CD14-positive monocyte (primary cell): ENCODE results near the gene CNTNAP2. TPM values are rescaled to one million over a fixed set of nuclear protein-coding genes. Genes with fewer than 3 reads are reported as not detected.

Source experiments
- DNase-seq, 3 donors: peaks; one replicate each; pipeline ENCODE4 v3.0.0-alpha.2; 2011 to 2022
- H2AFZ ChIP-seq: 2 replicates; pipeline ENCODE4 v1.6.0; 2012; ENCODE audit warnings: mild to moderate bottlenecking, low read depth, low read length, inconsistent platforms; ENCODE audit not compliant: insufficient read depth, poor library complexity, severe bottlenecking
- H3K27ac ChIP-seq, 2 donors: 1 replicate in 1 of 2; 2 replicates in 1 of 2; pipeline ENCODE4 v1.5.1; 2012 to 2013; ENCODE audit warnings: low read length in 2 of 2, control low read depth in 1 of 2, inconsistent platforms in 1 of 2, low read depth in 1 of 2, mild to moderate bottlenecking in 1 of 2
- H3K27me3 ChIP-seq, 2 donors: one replicate each; pipeline versions ENCODE4 v1.6.0 to v1.6.1; 2011 to 2013; ENCODE audit warnings: low read length in 2 of 2; ENCODE audit not compliant: control insufficient read depth in 2 of 2, insufficient read depth in 2 of 2
- H3K36me3 ChIP-seq, 2 donors: replicated peaks in 1 of 2; 1 replicate in 1 of 2; 2 replicates in 1 of 2; pipeline versions ENCODE4 v1.5.1 to v1.6.1; 2012 to 2013; ENCODE audit warnings: low read length in 2 of 2, control low read depth in 1 of 2, inconsistent platforms in 1 of 2, mild to moderate bottlenecking in 1 of 2; ENCODE audit not compliant: insufficient read depth in 2 of 2, control insufficient read depth in 1 of 2
- H3K4me1 ChIP-seq, 2 donors: 1 replicate in 1 of 2; 2 replicates in 1 of 2; pipeline versions ENCODE4 v1.5.1 to v1.6.1; 2012 to 2013; ENCODE audit warnings: low read length in 2 of 2, control low read depth in 1 of 2, inconsistent platforms in 1 of 2, mild to moderate bottlenecking in 1 of 2, moderate library complexity in 1 of 2; ENCODE audit not compliant: insufficient read depth in 2 of 2, control insufficient read depth in 1 of 2
- H3K4me2 ChIP-seq: replicated peaks from 2 replicates; pipeline ENCODE3; 2012; ENCODE audit warnings: low read length, moderate library complexity, mild to moderate bottlenecking; ENCODE audit not compliant: poor library complexity, severe bottlenecking; ENCODE audit errors: extremely low read depth
- H3K4me3 ChIP-seq, 3 experiments: fragments of 200-600 bp in 1 of 3; sonication (generic) in 1 of 3; replicated peaks in 1 of 3; 1 replicate in 2 of 3; 2 replicates in 1 of 3; pipeline ENCODE4 v1.5.1; 2011 to 2013; ENCODE audit warnings: low read length in 3 of 3, mild to moderate bottlenecking in 3 of 3, control low read depth in 2 of 3, low read depth in 2 of 3, inconsistent platforms in 1 of 3, moderate library complexity in 1 of 3
- H3K79me2 ChIP-seq: 2 replicates; pipeline ENCODE4 v1.6.0; 2012; ENCODE audit warnings: mild to moderate bottlenecking, control low read depth, inconsistent platforms, low read length, moderate library complexity; ENCODE audit not compliant: insufficient read depth
- H3K9ac ChIP-seq: 2 replicates; pipeline ENCODE4 v1.6.0; 2017; ENCODE audit warnings: low read length, mild to moderate bottlenecking; ENCODE audit not compliant: insufficient read depth, poor library complexity, severe bottlenecking
- H3K9me3 ChIP-seq, 2 donors: replicated peaks in 1 of 2; 1 replicate in 1 of 2; 2 replicates in 1 of 2; pipeline versions ENCODE4 v1.5.1 to v1.6.1; 2012 to 2013; ENCODE audit warnings: low read length in 2 of 2, control low read depth in 1 of 2; ENCODE audit not compliant: control insufficient read depth in 1 of 2, insufficient read depth in 1 of 2
- H4K20me1 ChIP-seq: 2 replicates; pipeline ENCODE4 v1.6.0; 2012; ENCODE audit warnings: mild to moderate bottlenecking, low read length, control low read depth, moderate library complexity; ENCODE audit not compliant: insufficient read depth
- H3K27ac Mint-ChIP-seq, 7 donors: one replicate each; pipeline ENCODE4 v1.8.0; 2020; ENCODE audit warnings: mild to moderate bottlenecking in 7 of 7, mixed read lengths in 7 of 7, moderate library complexity in 6 of 7, inconsistent platforms in 2 of 7
- H3K27me3 Mint-ChIP-seq, 3 donors: one replicate each; pipeline ENCODE4 v1.8.0; 2021 to 2022; ENCODE audit warnings: low read depth in 3 of 3, mild to moderate bottlenecking in 3 of 3, mixed read lengths in 3 of 3, moderate library complexity in 3 of 3, inconsistent platforms in 1 of 3
- H3K36me3 Mint-ChIP-seq, 2 donors: one replicate each; pipeline ENCODE4 v1.8.0; 2020; ENCODE audit warnings: mixed read lengths in 2 of 2, inconsistent platforms in 1 of 2, mild to moderate bottlenecking in 1 of 2
- H3K4me1 Mint-ChIP-seq: one replicate; pipeline ENCODE4 v1.8.0; 2020; ENCODE audit warnings: mild to moderate bottlenecking, mixed read lengths
- H3K4me3 Mint-ChIP-seq, 2 donors: one replicate each; pipeline ENCODE4 v1.8.0; 2020; ENCODE audit warnings: mild to moderate bottlenecking in 2 of 2, mixed read lengths in 2 of 2, moderate library complexity in 1 of 2
- H3K9me3 Mint-ChIP-seq, 7 donors: one replicate each; pipeline ENCODE4 v1.8.0; 2020 to 2022; ENCODE audit warnings: mixed read lengths in 7 of 7, mild to moderate bottlenecking in 6 of 7, moderate library complexity in 6 of 7, inconsistent platforms in 2 of 7
- CTCF ChIP-seq: fragments of 200-600 bp; IDR thresholded peaks from one replicate; pipeline ENCODE4 v1.8.0; 2022; ENCODE audit warnings: antibody characterized with exemption, mild to moderate bottlenecking
- WGBS: methylation state at CpG from one replicate; pipeline ENCODE4 v1.1.5; 2013; ENCODE audit warnings: missing lambda C conversion rate; ENCODE audit not compliant: insufficient coverage; 5-methylcytosine and 5-hydroxymethylcytosine counted together
- intact Hi-C, 2 donors: fragments of 100-400 bp; cut with micrococcal nuclease; formaldehyde crosslinking; loops; one replicate each; pipeline versions ENCODE4 v1.15.0 to v1.15.1; 2023
- polyA plus RNA-seq, 3 donors: library from polyadenylated mRNA; depleted of rRNA in 1 of 3; unstranded in 2 of 3; stranded (reverse) in 1 of 3; fragments of 300-500 nt in 2 of 3; fragments of >200 nt in 1 of 3; fragmentation: Illumina TruSeq in 2 of 3; gene quantifications; 1 replicate in 2 of 3; 2 replicates in 1 of 3; pipeline ENCODE4 v1.2.3, GENCODE V29; 2012 to 2021

Gene CNTNAP2
- polyA plus RNA-seq, 3 donors: 0.01 TPM; not detected in 2

- Histone ChIP-seq H4K20me1 (no peaks in the 10 kb centered on the region), H2AFZ (no peak overlapping the region), H3K4me2 (no peak overlapping the region), H3K79me2 (no peaks in the 10 kb centered on the region), H3K27ac (no peak overlapping the region), H3K9ac (no peak overlapping the region), H3K36me3 (no peaks in the 10 kb centered on the region), H3K4me1 (no peaks in the 10 kb centered on the region), H3K27me3 (no peaks in the 10 kb centered on the region), H3K9me3 (peaks cover 3 to 9% of the 10 kb centered on the region in 2 donors), H3K4me3 (no peak overlapping the region)
- Mint-ChIP-seq H3K4me1 (no peaks in the 10 kb centered on the region), H3K9me3 (peaks cover 2 to 13% (median 7%) of the 10 kb centered on the region in 7 donors), H3K27me3 (peaks cover 0 to 2% (median 0%) of the 10 kb centered on the region in 3 donors), H3K4me3 (no peak overlapping the region), H3K36me3 (no peaks in the 10 kb centered on the region), H3K27ac (no peak overlapping the region)
- DNase-seq: no peak
- no peak for TF ChIP-seq CTCF
- WGBS: 81% methylated on average over 4 of the region's 6 CpGs
- intact Hi-C loops: no loop called here
Measured at GRCh38 chr7:147639037-147639436, 1522.4 kb downstream of the CNTNAP2 start.

GRCh38 chr7:147639751-147640150, 1523.2 kb downstream of the CNTNAP2 start:
- Histone ChIP-seq H4K20me1 (no peaks in the 10 kb centered on the region), H3K4me1 (no peaks in the 10 kb centered on the region), H3K9ac (no peak overlapping the region), H3K4me2 (no peak overlapping the region), H3K27me3 (no peaks in the 10 kb centered on the region), H3K4me3 (no peak overlapping the region), H3K36me3 (no peaks in the 10 kb centered on the region), H3K27ac (no peak overlapping the region), H3K79me2 (no peaks in the 10 kb centered on the region), H3K9me3 (peaks cover 3 to 12% of the 10 kb centered on the region in 2 donors), H2AFZ (no peak overlapping the region)
- WGBS: no CpG with 5 or more reads among the region's 3 CpGs
- Mint-ChIP-seq H3K9me3 (peaks cover 2 to 13% (median 7%) of the 10 kb centered on the region in 7 donors), H3K27me3 (peaks cover 0 to 4% (median 0%) of the 10 kb centered on the region in 3 donors), H3K36me3 (no peaks in the 10 kb centered on the region), H3K4me1 (no peaks in the 10 kb centered on the region), H3K27ac (no peak overlapping the region), H3K4me3 (no peak overlapping the region)
- DNase-seq: no peak
- intact Hi-C loops: no loop called here
- TF ChIP-seq CTCF: no peak
